Measurements from ENCODE around the gene RIMS3.

Gene RIMS3

GRCh38 chr1:40649592-40649930 lies 15.9 kb downstream of the RIMS3 start:
- TF ChIP-seq FOXP2 (optimal IDR thresholded peaks at IDR 0.05; ENCODE audit: borderline replicate concordance, extremely low read depth, extremely low read length, insufficient read depth) (no peak), SIN3A (IDR thresholded peaks at IDR 0.05; ENCODE audit: borderline replicate concordance, insufficient read depth, low read length) (no peak), REST (IDR thresholded peaks at IDR 0.05; ENCODE audit: insufficient read depth in 1 of 2, low read depth in 2 of 2, low read length in 2 of 2) (no peak), POLR2AphosphoS5 (IDR thresholded peaks at IDR 0.05; ENCODE audit: low read depth, low read length) (no peak), TAF1 (IDR thresholded peaks at IDR 0.05; ENCODE audit: borderline replicate concordance, insufficient read depth, low read length) (no peak)

GRCh38 chr1:40648928-40649591 lies 16.4 kb downstream of the RIMS3 start:
- TF ChIP-seq FOXP2 (optimal IDR thresholded peaks at IDR 0.05; ENCODE audit: borderline replicate concordance, extremely low read depth, extremely low read length, insufficient read depth) (no peak), REST (IDR thresholded peaks at IDR 0.05; ENCODE audit: insufficient read depth in 1 of 2, low read depth in 2 of 2, low read length in 2 of 2) (no peak), SIN3A (IDR thresholded peaks at IDR 0.05; ENCODE audit: borderline replicate concordance, insufficient read depth, low read length) (no peak), POLR2AphosphoS5 (IDR thresholded peaks at IDR 0.05; ENCODE audit: low read depth, low read length) (no peak), TAF1 (IDR thresholded peaks at IDR 0.05; ENCODE audit: borderline replicate concordance, insufficient read depth, low read length) (no peak)

GRCh38 chr1:40648200-40648599 lies 17.3 kb downstream of the RIMS3 start:
- TF ChIP-seq TAF1 (IDR thresholded peaks at IDR 0.05; ENCODE audit: borderline replicate concordance, insufficient read depth, low read length) (no peak), SIN3A (IDR thresholded peaks at IDR 0.05; ENCODE audit: borderline replicate concordance, insufficient read depth, low read length) (no peak), FOXP2 (optimal IDR thresholded peaks at IDR 0.05; ENCODE audit: borderline replicate concordance, extremely low read depth, extremely low read length, insufficient read depth) (no peak), POLR2AphosphoS5 (IDR thresholded peaks at IDR 0.05; ENCODE audit: low read depth, low read length) (no peak), REST (IDR thresholded peaks at IDR 0.05; ENCODE audit: insufficient read depth in 1 of 2, low read depth in 2 of 2, low read length in 2 of 2) (no peak)

- TF ChIP-seq TAF1 (IDR thresholded peaks at IDR 0.05; ENCODE audit: borderline replicate concordance, insufficient read depth, low read length): no peak
- no peak for TF ChIP-seq SIN3A (IDR thresholded peaks at IDR 0.05; ENCODE audit: borderline replicate concordance, insufficient read depth, low read length)
- no peak for TF ChIP-seq POLR2AphosphoS5 (IDR thresholded peaks at IDR 0.05; ENCODE audit: low read depth, low read length)
- no peak for TF ChIP-seq REST (IDR thresholded peaks at IDR 0.05; ENCODE audit: insufficient read depth in 1 of 2, low read depth in 2 of 2, low read length in 2 of 2)
- no peak for TF ChIP-seq FOXP2 (optimal IDR thresholded peaks at IDR 0.05; ENCODE audit: borderline replicate concordance, extremely low read depth, extremely low read length, insufficient read depth)
Measured at GRCh38 chr1:40646315-40646714, 19.2 kb downstream of the RIMS3 start.
